GM10266 (cell line): ENCODE data around the gene RBFOX1.

ENCODE experiments used
- DNase-seq: peaks from one replicate; pipeline ENCODE4 v3.0.0; 2012; ENCODE audit errors: extremely low spot score
- CTCF ChIP-seq: IDR thresholded peaks from 2 replicates; pipeline ENCODE4 v1.5.1; 2012; ENCODE audit warnings: mild to moderate bottlenecking, low read depth; ENCODE audit not compliant: control insufficient read depth, insufficient read depth; ENCODE audit errors: missing control alignments

The RBFOX1 gene

GRCh38 chr16:7332611-7333010 is at the start of gene RBFOX1:
RBFOX1 (plus strand) TSS chr16:7332845.
- no peak for DNase-seq
- TF ChIP-seq CTCF: no peak

- no peak for DNase-seq
These were observed 47.9 kb upstream of the RBFOX1 start for GRCh38 chr16:7284780-7285179.

GRCh38 chr16:7285520-7285919 is 47.1 kb upstream of the RBFOX1 start:
- DNase-seq: no peak

More at GRCh38 chr16:7284780-7285179, 47.9 kb upstream of the RBFOX1 start:
- no peak for TF ChIP-seq CTCF

GRCh38 chr16:7289299-7289698 is 43.3 kb upstream of the RBFOX1 start:
- no peak for TF ChIP-seq CTCF

More at GRCh38 chr16:7285520-7285919, 47.1 kb upstream of the RBFOX1 start:
- no peak for TF ChIP-seq CTCF

GRCh38 chr16:7290682-7291081 is 42.0 kb upstream of the RBFOX1 start:
- no peak for DNase-seq
- no peak for TF ChIP-seq CTCF

More at GRCh38 chr16:7289299-7289698, 43.3 kb upstream of the RBFOX1 start:
- no peak for DNase-seq

GRCh38 chr16:7294020-7294419 is 38.6 kb upstream of the RBFOX1 start:
- no peak for DNase-seq
- TF ChIP-seq CTCF: no peak

- DNase-seq: no peak
- TF ChIP-seq CTCF: no peak
These were observed 29.5 kb upstream of the RBFOX1 start for GRCh38 chr16:7303052-7303610.
